AG04450 (cell line): ENCODE measurements around the gene CKS1B. TPM values are rescaled to one million over a fixed set of nuclear protein-coding genes. Genes with fewer than 3 reads are reported as not detected.

Source experiments
- CTCF ChIA-PET: fragments of 300-600, 350-600 bp; formaldehyde crosslinking; extraction: SDS; loops from one replicate; lab custom pipeline; 2022; ENCODE audit warnings: antibody characterized with exemption, inconsistent platforms; lab: Charles Lee
- POLR2A ChIA-PET: fragments of 350-600 bp; formaldehyde crosslinking; extraction: SDS; loops from one replicate; lab custom pipeline; 2021; ENCODE audit warnings: antibody characterized with exemption, inconsistent platforms; lab: Yijun Ruan, JAX
- DNase-seq: peaks from one replicate; pipeline ENCODE4 v3.0.0-alpha.2; 2011; ENCODE audit warnings: low read depth, low spot score
- H3K27ac ChIP-seq: one replicate; pipeline ENCODE4 v1.5.1; 2012; ENCODE audit warnings: low read depth, low read length, control low read depth
- H3K27me3 ChIP-seq: one replicate; pipeline ENCODE4 v1.6.0; 2012; ENCODE audit warnings: low read length; ENCODE audit not compliant: control insufficient read depth, insufficient read depth
- H3K4me3 ChIP-seq: 2 replicates; pipeline ENCODE4 v1.5.1; 2011; ENCODE audit warnings: mild to moderate bottlenecking, low read depth, low read length, control low read depth
- H3K9me3 ChIP-seq: 2 replicates; pipeline ENCODE4 v1.5.1; 2012; ENCODE audit warnings: low read length; ENCODE audit not compliant: control insufficient read depth, insufficient read depth
- CTCF ChIP-seq: IDR thresholded peaks from 2 replicates; pipeline ENCODE4 v1.5.1; 2011; ENCODE audit warnings: low read depth, low read length, control low read depth, inconsistent platforms
- polyA plus RNA-seq: library from polyadenylated mRNA; depleted of rRNA; stranded (reverse); fragments of >200 nt; gene quantifications from 2 replicates; pipeline ENCODE4 v1.2.3, GENCODE V29; 2011

Gene CKS1B
- polyA plus RNA-seq, 1 experiment = 81.3 TPM

DNA sequence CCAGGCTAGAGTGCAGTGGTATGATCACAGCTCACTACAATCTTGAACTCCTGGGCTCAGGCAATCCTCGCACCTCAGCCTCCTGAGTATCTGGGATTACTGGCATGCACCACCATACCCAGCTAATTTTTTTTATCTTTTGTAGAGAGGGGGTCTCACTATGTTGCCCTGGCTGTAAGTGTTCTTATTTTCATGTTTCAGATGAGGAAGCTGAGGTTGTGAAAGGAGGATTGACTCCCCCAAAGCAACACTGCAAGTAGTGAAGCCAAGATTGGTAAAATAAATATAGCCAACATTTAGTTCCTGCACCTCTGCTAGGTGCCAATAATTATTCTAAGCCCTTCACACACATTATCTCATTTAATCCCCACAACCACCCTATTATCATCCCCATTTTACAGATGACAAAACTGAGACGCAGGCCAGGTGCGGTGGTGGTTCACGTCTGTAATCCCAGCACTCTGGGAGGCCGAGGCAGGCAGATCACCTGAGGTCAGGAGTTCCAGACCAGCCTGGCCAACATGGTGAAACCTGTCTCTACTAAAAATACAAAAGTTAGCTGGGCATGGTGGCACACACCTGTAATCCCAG, 40.0 kb upstream of the CKS1B start:
- ChIA-PET CTCF (interaction anchor here (2.6 to 2.9 kb wide), 2 partner anchors 127 to 374 kb away, joined by 12 to 17 read pairs; no protein-coding TSS in a partner anchor), POLR2A (no interaction called here)
- no peak overlapping the region for H3K4me3 ChIP-seq
- no peak overlapping the region for H3K27ac ChIP-seq
- no peaks in the 10 kb centered on the region for H3K9me3 ChIP-seq
- no peak for DNase-seq
- no peaks in the 10 kb centered on the region for H3K27me3 ChIP-seq
- TF ChIP-seq CTCF = no peak

GRCh38 chr1:154935749-154936554, 38.5 kb upstream of the CKS1B start:
- Histone ChIP-seq H3K4me3 (peak overlapping the region; percentile 72), H3K9me3 (no peaks in the 10 kb centered on the region), H3K27me3 (peaks cover 2% of the 10 kb centered on the region), H3K27ac (peak overlapping the region; percentile 99)
- no peak for DNase-seq
- no peak for TF ChIP-seq CTCF
- ChIA-PET CTCF (interaction anchor here (0.6 to 2.9 kb wide), 15 partner anchors 9 to 456 kb away, joined by 3 to 17 read pairs (median 4); partner anchors contain the start of gene KRTCAP2), POLR2A (interaction anchor here (0.8 to 1.4 kb wide), 6 partner anchors 9 to 115 kb away, joined by 3 to 8 read pairs (median 4); partner anchors contain the start of genes ADAM15, PYGO2 and SHC1)

DNA sequence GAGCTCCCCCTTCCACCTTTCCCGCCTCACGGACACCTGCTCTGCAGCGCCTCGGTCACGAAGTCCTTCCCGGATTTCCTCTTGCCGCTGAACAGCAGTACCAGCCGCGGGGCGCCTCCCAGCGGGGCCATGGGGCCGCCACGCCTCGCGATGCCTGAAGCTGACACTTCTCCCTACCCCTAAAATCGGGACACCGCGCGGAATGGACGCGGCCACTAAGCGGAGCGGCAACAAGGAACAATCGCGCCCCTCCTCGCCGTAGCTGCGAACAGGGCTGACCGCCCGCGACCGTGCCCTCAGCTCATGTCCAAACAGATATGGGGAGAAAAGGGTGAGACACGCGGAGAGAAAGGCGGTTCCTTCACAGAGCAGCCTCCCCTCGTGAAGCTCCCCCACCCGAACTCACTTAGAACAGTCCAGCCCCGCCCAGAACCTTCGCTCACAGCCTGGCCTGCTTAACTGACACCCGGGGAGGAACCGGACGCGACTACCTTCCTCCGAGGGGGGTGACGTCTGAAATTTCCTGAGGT, 37.9 kb upstream of the CKS1B start, which contains the start of gene PMVK:
Gene PMVK, minus strand, starts transcription at position 165 of the 530 bp plus-strand sequence. Its CDS starts 34 bp downstream, at position 131.
- peaks cover 2% of the 10 kb centered on the region for H3K27me3 ChIP-seq
- CTCF ChIA-PET = interaction anchor here (0.6 to 2.9 kb wide), 17 partner anchors 9 to 611 kb away, joined by 3 to 17 read pairs (median 3); partner anchors contain the start of gene KRTCAP2
- H3K4me3 ChIP-seq = peak within 1 kb of the TSS; percentile 72
- H3K27ac ChIP-seq = peak within 1 kb of the TSS; percentile 99
- TF ChIP-seq CTCF = peak; percentile 42
- POLR2A ChIA-PET = interaction anchor here (0.8 to 1.4 kb wide), 6 partner anchors 9 to 114 kb away, joined by 3 to 8 read pairs (median 4); partner anchors contain the start of genes ADAM15, PYGO2 and SHC1
- DNase-seq = peak; percentile 91
- H3K9me3 ChIP-seq = no peaks in the 10 kb centered on the region

- CTCF ChIA-PET = interaction anchor here (0.6 to 2.9 kb wide), 12 partner anchors 16 to 611 kb away, joined by 3 to 17 read pairs (median 3); no protein-coding TSS in a partner anchor
- no peaks in the 10 kb centered on the region for H3K9me3 ChIP-seq
- peaks cover 2% of the 10 kb centered on the region for H3K27me3 ChIP-seq
- DNase-seq = peak; percentile 93
- POLR2A ChIA-PET = interaction anchor here (0.8 to 1.4 kb wide), 6 partner anchors 10 to 113 kb away, joined by 3 to 8 read pairs (median 4); partner anchors contain the start of genes ADAM15, PYGO2 and SHC1
- TF ChIP-seq CTCF = peak; percentile 42
- H3K27ac ChIP-seq = peak overlapping the region; percentile 99
- H3K4me3 ChIP-seq = peak overlapping the region; percentile 72
Measured at GRCh38 chr1:154937085-154937987, 37.1 kb upstream of the CKS1B start.
